OCI-LY7 (cell line): ENCODE results near the gene POLR1C. TPM values are rescaled to one million over a fixed set of nuclear protein-coding genes. Genes with fewer than 3 reads are reported as not detected.

Source experiments
- BruUV-seq: library from RNA; stranded (reverse); fragments of 400-500 nt; replicated peaks from 2 replicates; lab custom pipeline; 2021; lab: Mats Ljungman, UMichigan
- CTCF ChIA-PET: fragments of 300-600 bp; sonication (Branson Sonifier 250); formaldehyde crosslinking; loops from one replicate; lab custom pipeline; 2022; ENCODE audit warnings: antibody characterized with exemption; ENCODE audit not compliant: unreplicated experiment; lab: Charles Lee
- POLR2A ChIA-PET: fragments of 300-600 bp; sonication (Branson Sonifier 250); formaldehyde crosslinking; loops from one replicate; lab custom pipeline; 2022; ENCODE audit warnings: antibody characterized with exemption; lab: Charles Lee
- DNase-seq: peaks from one replicate; pipeline ENCODE4 v3.0.0-alpha.2; 2015; ENCODE audit warnings: low spot score
- H2AFZ ChIP-seq: fragments of 200-600 bp; sonication (generic), shearing (Covaris generic); 2 replicates; pipeline ENCODE4 v1.6.1; 2014; ENCODE audit warnings: mild to moderate bottlenecking, antibody characterized with exemption, low read length, moderate library complexity
- H3K27ac ChIP-seq: fragments of 200-600 bp; sonication (generic); 2 replicates; pipeline ENCODE4 v1.5.1; 2014; ENCODE audit warnings: mixed run types, low read depth, mild to moderate bottlenecking, moderate library complexity, low read length, inconsistent platforms; ENCODE audit not compliant: poor library complexity, severe bottlenecking
- H3K36me3 ChIP-seq: fragments of 200-600 bp; sonication (generic); 2 replicates; pipeline ENCODE4 v1.6.1; 2014; ENCODE audit warnings: mild to moderate bottlenecking, antibody characterized with exemption, low read length, moderate library complexity, mixed read lengths; ENCODE audit not compliant: insufficient read depth
- H3K4me1 ChIP-seq: fragments of 200-600 bp; sonication (generic); 2 replicates; pipeline ENCODE4 v1.5.1; 2014; ENCODE audit warnings: mild to moderate bottlenecking, low read length; ENCODE audit not compliant: insufficient read depth, poor library complexity, severe bottlenecking
- H3K4me2 ChIP-seq: fragments of 200-600 bp; sonication (generic); 2 replicates; pipeline ENCODE4 v1.6.1; 2014; ENCODE audit warnings: mild to moderate bottlenecking, low read length
- H3K4me3 ChIP-seq: fragments of 200-600 bp; sonication (generic); 2 replicates; pipeline ENCODE4 v1.5.1; 2014; ENCODE audit warnings: mild to moderate bottlenecking, low read depth, low read length; ENCODE audit not compliant: poor library complexity, severe bottlenecking
- H3K79me2 ChIP-seq: fragments of 200-600 bp; sonication (generic); 2 replicates; pipeline ENCODE4 v1.6.1; 2016; ENCODE audit warnings: low read depth, mild to moderate bottlenecking, low read length, moderate library complexity, mixed read lengths; ENCODE audit not compliant: insufficient read depth
- H3K9me2 ChIP-seq: fragments of 200-600 bp; sonication (generic); 2 replicates; pipeline ENCODE4 v1.6.1; 2016; ENCODE audit warnings: mild to moderate bottlenecking, low read length, mixed read lengths; ENCODE audit not compliant: insufficient read depth
- H3K9me3 ChIP-seq: fragments of 200-600 bp; sonication (generic); 2 replicates; pipeline ENCODE4 v1.6.1; 2014; ENCODE audit warnings: mild to moderate bottlenecking, mixed run types, low read length, mixed read lengths
- H4K20me1 ChIP-seq: fragments of 200-600 bp; sonication (generic); 2 replicates; pipeline ENCODE4 v1.6.1; 2014; ENCODE audit warnings: mild to moderate bottlenecking, antibody characterized with exemption, low read length, moderate library complexity, mixed read lengths; ENCODE audit not compliant: insufficient read depth
- CTCF ChIP-seq: fragments of 200-600 bp; sonication (generic); conservative IDR thresholded peaks from 2 replicates; pipeline ENCODE4 v1.5.1; 2014; ENCODE audit warnings: mild to moderate bottlenecking, antibody characterized with exemption, low read length, moderate library complexity, mixed read lengths
- EZH2phosphoT487 ChIP-seq: fragments of 200-600 bp; sonication (generic); IDR thresholded peaks from 2 replicates; pipeline ENCODE4 v1.6.1; 2018; ENCODE audit warnings: low read depth, borderline replicate concordance, mild to moderate bottlenecking, mixed run types, antibody characterized with exemption, low read length, moderate library complexity, mixed read lengths
- intact Hi-C: fragments of 100-400 bp; cut with micrococcal nuclease; formaldehyde crosslinking; loops from one replicate; pipeline ENCODE4 v1.10.0; 2022; ENCODE audit not compliant: unreplicated experiment
- total RNA-seq, 2 experiments: library from RNA; depleted of rRNA in 1 of 2; stranded (reverse); fragments of >200 nt in 1 of 2; shearing (Covaris generic) in 1 of 2; gene quantifications; 2 replicates each; pipeline ENCODE4 v1.2.3, GENCODE V29; 2014 to 2022

The POLR1C gene
- total RNA-seq, 2 experiments from 2014 or later: 40.7 to 41.2 TPM

- no peak overlapping the region for H3K4me3 ChIP-seq
- intact Hi-C loops: no loop called here
- no peaks in the 10 kb centered on the region for H3K79me2 ChIP-seq
- TF ChIP-seq EZH2phosphoT487 (no peak), CTCF (no peak)
- H3K36me3 ChIP-seq: peaks cover 4% of the 10 kb centered on the region; the same call in 1 of the 2 replicates
- POLR2A ChIA-PET: interaction anchor here (0.5 to 1.1 kb wide), 3 partner anchors 12 to 251 kb away, joined by 3 to 5 read pairs (median 4); partner anchors contain the start of gene TJAP1
- no peak overlapping the region for H3K27ac ChIP-seq
- H3K9me2 ChIP-seq: no peaks in the 10 kb centered on the region
- BruUV-seq: no TSS peak
- CTCF ChIA-PET: no interaction called here
- H3K4me1 ChIP-seq: no peaks in the 10 kb centered on the region
- no peaks in the 10 kb centered on the region for H3K9me3 ChIP-seq
- no peak overlapping the region for H3K4me2 ChIP-seq
- no peak overlapping the region for H2AFZ ChIP-seq
- DNase-seq: no peak
- no peaks in the 10 kb centered on the region for H4K20me1 ChIP-seq
Measured at GRCh38 chr6:43489277-43490072, 27.4 kb upstream of the POLR1C start.

GRCh38 chr6:43490523-43490939 lies 26.4 kb upstream of the POLR1C start:
- 0 out of 2 replicates have a peak, but pooled peaks cover 1% of the 10 kb centered on the region for H3K36me3 ChIP-seq
- POLR2A ChIA-PET: interaction anchor here (0.6 to 1.6 kb wide), 3 partner anchors 13 kb away, joined by 3 to 6 read pairs (median 3); partner anchors contain the start of gene TJAP1
- intact Hi-C loops: no loop called here
- H3K27ac ChIP-seq: no peak overlapping the region
- no peaks in the 10 kb centered on the region for H3K79me2 ChIP-seq
- H3K4me1 ChIP-seq: no peaks in the 10 kb centered on the region
- no peaks in the 10 kb centered on the region for H3K9me2 ChIP-seq
- DNase-seq: no peak
- H3K4me3 ChIP-seq: no peak overlapping the region
- TF ChIP-seq EZH2phosphoT487 (no peak), CTCF (no peak)
- H3K4me2 ChIP-seq: no peak overlapping the region
- H3K9me3 ChIP-seq: no peaks in the 10 kb centered on the region
- no TSS peak for BruUV-seq
- no peak overlapping the region for H2AFZ ChIP-seq
- H4K20me1 ChIP-seq: no peaks in the 10 kb centered on the region
- CTCF ChIA-PET: no interaction called here
